ENCODE measurements around the gene ZBBX.

Gene ZBBX

DNA sequence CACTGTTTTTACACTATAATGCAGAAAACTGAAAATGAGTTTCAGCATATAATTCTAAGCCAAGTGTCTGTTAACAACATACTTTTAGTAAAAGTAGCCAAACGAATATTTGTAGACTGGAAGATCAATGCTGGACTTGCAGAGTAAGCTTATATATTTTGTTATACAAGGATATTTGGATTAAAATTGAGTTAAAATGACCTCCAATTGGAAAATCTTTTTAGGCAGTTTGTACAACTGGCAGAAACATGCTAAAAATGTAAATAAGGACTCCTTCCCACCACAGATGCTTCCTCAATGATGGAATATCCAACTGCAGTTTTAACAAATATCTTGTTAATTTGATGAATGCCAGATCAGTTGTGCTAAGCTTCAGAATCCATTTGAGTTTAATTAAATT, 25.3 kb downstream of the ZBBX start:
- no peak for DNase-seq (ENCODE audit: insufficient read length, low spot score)
- TF ChIP-seq POLR2A (IDR thresholded peaks at IDR 0.05; ENCODE audit: low read depth, low read length), result no peak
- FAIRE-seq, result no peak

DNA sequence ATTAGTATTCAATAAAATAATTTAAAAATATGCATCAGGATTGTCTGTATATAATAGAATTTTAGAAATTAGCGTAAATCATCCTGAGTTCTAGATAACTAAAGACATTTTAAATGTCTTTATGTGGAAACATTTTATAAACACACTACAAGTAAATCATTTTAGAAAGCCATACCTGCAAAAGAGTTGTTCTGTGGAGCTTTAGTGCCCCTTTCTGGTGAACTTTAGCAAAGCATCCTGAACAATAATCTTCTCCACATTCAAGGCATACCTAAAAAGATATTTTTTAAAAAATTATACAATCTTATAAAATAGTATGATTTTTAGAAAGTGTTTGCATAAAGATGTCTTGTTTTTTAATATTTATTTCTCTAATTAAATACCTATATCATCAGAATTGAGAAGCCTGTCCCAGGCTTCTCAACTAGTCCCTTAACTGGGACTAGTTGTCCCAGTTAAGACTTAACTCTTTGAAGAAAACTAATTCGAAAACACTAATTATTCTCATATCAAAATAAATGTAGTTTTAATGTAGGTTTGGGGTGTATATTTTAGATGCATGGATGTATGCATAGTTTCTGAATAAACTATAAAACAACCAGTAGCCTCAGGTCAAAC, 29.7 kb downstream of the ZBBX start:
- peak; percentile 3 for DNase-seq (ENCODE audit: insufficient read length, low spot score)
- no peak for TF ChIP-seq POLR2A (IDR thresholded peaks at IDR 0.05; ENCODE audit: low read depth, low read length)
- FAIRE-seq, result no peak

DNA sequence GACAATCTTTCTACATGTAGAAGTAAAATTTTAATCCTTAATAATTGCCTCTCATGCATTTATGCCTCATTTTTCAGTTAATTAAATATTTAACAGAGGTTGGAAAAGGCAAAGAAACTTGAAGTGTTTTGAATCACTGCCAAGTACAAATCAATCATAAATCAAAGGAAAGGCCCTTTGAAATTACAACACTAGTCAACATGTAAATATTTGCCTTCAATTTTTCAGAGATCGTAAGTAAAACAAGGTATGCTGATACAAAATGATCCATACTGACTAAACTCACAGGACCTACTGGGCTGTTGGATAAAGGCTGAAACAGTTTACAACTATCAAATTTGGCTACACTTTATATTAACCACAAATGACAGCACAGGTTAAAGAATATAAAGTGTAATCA, 33.9 kb downstream of the ZBBX start:
- DNase-seq (ENCODE audit: insufficient read length, low spot score) (no peak), FAIRE-seq (no peak)
- no peak for TF ChIP-seq POLR2A (IDR thresholded peaks at IDR 0.05; ENCODE audit: low read depth, low read length)

DNA sequence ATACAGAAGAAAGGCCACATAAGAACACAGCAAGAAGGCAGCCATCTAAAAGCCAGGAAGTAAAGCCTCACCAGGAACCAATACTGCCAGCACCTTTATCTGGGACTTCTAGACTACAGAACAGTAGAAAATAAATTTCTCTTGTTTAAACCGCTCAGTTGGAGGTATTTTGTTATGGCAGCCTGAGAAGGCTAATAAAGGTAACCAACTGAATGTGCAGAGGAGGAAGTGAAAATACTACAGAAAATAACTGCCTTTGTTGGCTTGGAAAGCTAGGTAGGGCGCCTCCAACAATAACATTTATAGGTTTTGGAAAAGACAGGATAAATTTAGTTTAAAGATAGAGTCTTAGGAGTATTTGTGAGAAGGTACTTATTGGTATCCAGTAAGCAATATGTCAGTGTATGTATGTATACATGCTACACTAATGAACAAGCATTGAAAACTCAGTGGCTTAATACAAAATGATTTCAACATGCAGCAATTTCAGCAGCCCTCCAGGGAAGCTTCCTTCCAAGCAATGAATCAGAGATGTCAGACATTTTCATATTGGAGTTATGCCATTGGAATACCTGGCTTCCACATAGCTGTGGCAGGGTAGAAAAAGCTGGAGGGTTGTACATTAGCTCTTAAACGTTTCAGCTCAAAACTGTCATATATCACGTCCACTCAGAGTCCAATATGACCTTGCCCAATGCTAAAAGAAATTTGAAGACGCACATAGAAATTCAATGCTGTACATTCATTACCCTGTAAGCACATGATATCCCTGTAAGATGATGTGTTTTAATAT, 48.9 kb downstream of the ZBBX start:
- DNase-seq (ENCODE audit: insufficient read length, low spot score), result no peak
- FAIRE-seq, result no peak

DNA sequence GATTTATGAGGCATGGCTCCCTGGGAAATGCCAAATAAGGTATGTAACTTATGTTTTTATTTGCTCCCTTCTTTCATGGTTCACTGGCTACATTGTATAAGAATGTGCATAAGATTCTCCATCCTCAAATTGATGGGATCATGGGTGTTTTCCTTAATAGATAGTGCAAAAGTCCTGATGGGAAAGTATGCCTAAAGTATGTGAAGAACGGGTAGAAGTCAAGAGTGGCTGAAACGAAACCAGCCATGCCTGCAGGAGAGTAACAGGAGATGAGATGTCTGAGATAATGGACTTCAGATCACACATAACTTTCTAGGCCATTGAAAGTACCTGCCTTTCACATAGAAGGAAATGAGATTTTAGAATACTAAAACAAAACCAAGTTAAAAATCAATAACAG, 56.5 kb downstream of the ZBBX start:
- no peak for DNase-seq (ENCODE audit: insufficient read length, low spot score)
- FAIRE-seq, result no peak
- TF ChIP-seq POLR2A (IDR thresholded peaks at IDR 0.05; ENCODE audit: low read depth, low read length), result no peak

More for the DNA sequence above, 48.9 kb downstream of the ZBBX start:
- TF ChIP-seq POLR2A (IDR thresholded peaks at IDR 0.05; ENCODE audit: low read depth, low read length), result no peak

DNA sequence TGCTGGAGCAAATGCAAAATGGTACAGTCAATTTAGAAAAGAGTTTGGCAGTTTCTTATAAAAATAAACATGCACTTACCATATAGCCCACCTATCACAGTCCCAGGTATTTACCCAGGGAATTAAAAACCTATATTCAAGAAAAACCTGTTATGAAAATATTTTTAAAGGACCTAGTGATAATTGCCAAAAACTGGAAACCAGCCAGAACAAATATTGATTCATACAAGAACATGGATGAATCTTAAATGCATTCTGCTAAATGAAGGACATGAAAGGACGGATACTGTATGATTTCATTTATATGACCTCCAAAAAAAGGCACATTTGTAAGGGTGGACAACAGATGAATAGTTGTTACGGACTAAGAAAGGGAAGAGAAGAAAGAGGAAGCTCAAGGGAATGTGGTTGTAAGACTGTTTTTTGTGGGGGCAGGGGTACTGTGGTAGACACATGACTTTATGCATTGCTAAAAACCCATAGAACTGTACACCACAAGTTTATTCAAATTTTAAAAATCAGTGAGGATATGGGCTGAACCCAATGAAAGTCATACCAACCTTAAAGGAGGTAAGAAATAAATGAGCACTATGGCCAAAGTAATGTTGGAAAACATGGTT, 61.0 kb downstream of the ZBBX start:
- DNase-seq (ENCODE audit: insufficient read length, low spot score), result no peak
- FAIRE-seq, result no peak

DNA sequence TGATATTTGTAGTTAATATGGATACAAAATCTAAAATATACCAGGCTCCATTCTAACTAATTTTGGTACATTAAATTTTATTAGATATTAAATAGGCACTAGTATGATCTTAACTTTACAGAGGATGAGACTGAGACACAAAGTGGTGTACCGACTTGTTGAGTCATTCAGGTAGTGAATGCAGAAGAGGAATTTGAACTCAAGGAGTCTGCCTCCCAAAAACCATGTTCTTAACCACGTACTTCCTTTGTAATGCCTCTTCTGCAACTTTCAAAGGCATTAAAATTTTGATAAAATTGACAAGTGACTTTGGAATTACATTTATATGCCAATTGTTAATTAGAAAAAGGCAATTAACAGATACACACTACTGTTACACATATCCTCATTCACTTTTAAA, 61.8 kb downstream of the ZBBX start:
- TF ChIP-seq POLR2A (IDR thresholded peaks at IDR 0.05; ENCODE audit: low read depth, low read length), result no peak
- DNase-seq (ENCODE audit: insufficient read length, low spot score), result no peak
- no peak for FAIRE-seq

More for the DNA sequence above, 61.0 kb downstream of the ZBBX start:
- no peak for TF ChIP-seq POLR2A (IDR thresholded peaks at IDR 0.05; ENCODE audit: low read depth, low read length)

DNA sequence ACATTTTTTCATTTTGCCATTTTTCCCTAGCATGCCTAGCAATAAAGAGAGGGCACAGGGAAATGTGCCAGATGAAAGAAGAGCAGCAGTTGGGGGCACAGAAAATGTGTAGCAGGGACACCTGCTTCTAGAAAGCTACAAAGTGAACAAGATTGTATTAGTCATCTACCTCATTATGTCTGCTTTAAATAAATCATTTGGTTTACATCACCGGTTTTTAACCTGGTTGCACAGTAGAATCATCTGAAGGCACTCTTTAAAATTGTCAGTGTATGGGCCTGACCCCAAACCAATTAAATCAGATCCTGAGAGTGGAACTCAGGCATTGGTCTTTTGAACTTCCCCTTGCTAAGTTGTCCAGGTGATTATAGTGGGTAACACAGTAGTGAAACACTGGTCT, 73.8 kb downstream of the ZBBX start:
- FAIRE-seq, result no peak
- no peak for TF ChIP-seq POLR2A (IDR thresholded peaks at IDR 0.05; ENCODE audit: low read depth, low read length)
- DNase-seq (ENCODE audit: insufficient read length, low spot score), result no peak

DNA sequence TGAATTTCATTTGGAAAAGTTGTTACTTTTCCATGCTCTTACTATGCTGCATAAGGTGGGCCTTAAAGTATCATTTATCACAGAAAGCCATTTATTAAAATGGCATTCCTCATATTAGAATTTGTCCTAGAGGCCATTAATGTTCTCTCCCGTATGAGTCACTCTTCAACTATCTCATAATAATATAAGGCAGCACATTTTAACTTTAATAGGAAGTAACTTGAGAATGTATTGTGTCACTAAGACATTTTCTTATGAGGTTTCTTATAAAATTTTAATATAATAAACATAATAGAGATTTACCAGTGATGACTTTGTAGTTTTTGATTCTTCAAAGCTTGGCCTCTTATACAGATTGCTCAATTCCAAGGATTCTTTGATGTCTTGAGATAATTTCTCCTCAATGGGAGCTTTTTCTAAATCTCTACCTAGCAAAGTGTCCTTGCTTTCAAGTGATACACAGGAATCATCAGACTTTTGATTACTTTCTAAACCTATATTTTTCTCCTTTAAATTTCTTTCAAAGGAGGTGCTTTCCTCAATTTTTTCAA, 74.7 kb downstream of the ZBBX start:
- FAIRE-seq, result no peak
- DNase-seq (ENCODE audit: insufficient read length, low spot score), result no peak
- no peak for TF ChIP-seq POLR2A (IDR thresholded peaks at IDR 0.05; ENCODE audit: low read depth, low read length)

DNA sequence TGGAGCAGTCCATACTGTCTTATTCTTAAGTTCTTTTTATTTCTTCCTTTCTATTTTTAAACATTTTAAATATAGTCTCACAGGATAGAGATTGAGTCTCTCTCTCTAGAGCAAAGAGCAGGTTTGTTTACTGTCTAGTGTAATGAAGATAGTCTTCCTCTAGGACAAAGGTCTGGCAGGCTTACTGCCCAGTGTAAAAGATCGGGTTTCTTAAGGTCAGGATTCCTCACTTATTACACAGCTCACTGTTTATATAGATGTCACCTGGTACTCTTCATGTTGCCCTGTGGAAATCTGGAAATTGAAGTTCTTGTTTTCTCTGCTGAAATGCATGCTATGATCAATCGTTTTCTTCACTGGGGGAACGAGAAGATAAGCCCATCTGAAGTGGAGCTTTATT, 76.0 kb downstream of the ZBBX start:
- no peak for TF ChIP-seq POLR2A (IDR thresholded peaks at IDR 0.05; ENCODE audit: low read depth, low read length)
- FAIRE-seq (peak; percentile 48), DNase-seq (ENCODE audit: insufficient read length, low spot score) (no peak)

DNA sequence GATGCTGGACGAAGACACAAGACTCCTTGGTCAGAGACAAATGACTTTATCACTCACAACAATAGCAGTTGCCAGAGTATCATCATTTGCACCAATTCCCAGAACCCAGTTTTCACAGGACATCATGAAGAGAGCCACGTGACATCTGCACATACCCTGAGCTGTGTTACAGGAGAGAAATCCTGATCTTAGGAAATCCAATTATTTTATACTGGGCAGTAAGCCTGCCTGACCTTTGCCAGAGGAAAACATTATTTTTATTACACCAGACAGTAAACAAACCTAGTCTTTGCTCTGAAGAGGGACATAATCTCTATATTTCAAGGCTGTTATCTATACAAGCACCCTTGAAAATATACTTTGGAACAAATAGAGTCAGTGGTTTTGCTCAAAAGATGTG, 77.4 kb downstream of the ZBBX start:
- DNase-seq (ENCODE audit: insufficient read length, low spot score) (no peak), FAIRE-seq (no peak)
- no peak for TF ChIP-seq POLR2A (IDR thresholded peaks at IDR 0.05; ENCODE audit: low read depth, low read length)

DNA sequence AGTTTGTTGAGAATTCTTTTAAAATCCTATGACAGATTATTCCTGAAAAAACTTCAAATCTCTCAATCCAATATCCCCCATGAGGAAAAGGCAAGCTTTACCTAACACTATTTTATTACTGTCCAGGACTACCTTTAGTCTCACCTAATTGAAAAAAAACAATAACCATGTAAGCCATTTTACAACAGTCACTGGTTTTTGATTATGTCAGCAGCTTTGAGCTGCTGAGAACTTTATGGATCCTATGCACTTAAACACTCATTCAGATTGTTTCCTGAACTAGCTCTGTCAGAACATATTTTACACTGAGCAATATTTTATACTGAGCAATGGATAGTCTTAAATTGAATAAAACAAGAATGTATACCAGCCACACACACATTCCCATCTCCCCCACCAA, 79.9 kb downstream of the ZBBX start:
- no peak for TF ChIP-seq POLR2A (IDR thresholded peaks at IDR 0.05; ENCODE audit: low read depth, low read length)
- no peak for FAIRE-seq
- no peak for DNase-seq (ENCODE audit: insufficient read length, low spot score)

DNA sequence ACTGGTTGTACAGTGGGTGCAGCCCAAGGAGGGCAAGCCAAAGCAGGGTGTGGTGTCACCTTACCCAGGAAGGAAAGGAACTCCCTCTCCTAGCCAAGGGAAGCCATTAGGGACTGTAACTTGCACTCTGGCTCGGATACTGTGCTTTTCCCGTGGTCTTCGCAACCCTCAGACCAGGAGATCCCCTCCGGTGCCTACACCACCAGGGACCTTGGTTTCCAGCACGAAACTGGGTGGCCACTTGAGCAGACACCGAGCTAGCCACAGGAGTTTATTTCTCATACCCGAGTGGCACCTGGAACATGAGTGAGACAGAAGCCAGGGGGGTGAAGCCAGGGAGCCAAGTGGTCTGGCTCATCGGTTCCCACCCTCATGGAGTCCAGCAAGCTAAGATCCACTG, 90.7 kb downstream of the ZBBX start:
- TF ChIP-seq POLR2A (IDR thresholded peaks at IDR 0.05; ENCODE audit: low read depth, low read length), result no peak
- FAIRE-seq (no peak), DNase-seq (ENCODE audit: insufficient read length, low spot score) (no peak)

DNA sequence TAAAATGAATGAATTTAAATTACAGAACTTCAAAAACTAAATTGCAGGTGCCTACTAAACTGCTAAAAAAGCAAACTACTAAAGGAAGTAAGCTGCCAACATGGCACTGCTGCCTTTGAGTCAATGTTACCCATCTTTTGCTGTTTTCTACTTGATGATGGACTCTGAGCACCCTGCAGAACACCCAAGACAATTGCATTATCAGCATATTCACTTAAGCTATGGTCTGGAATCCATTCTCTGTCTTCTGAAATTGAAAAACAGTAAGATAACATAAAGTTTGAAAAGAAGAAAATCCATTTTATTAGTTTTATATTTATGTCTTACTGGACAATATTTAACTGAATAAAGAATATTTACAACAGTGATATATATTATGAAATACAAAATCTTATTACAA, 91.4 kb downstream of the ZBBX start:
- no peak for FAIRE-seq
- no peak for DNase-seq (ENCODE audit: insufficient read length, low spot score)
- TF ChIP-seq POLR2A (IDR thresholded peaks at IDR 0.05; ENCODE audit: low read depth, low read length), result no peak

Data from H54 (cell line).